Fibroblast of the aortic adventitia (primary cell): ENCODE data around the gene LTBP1. TPM values are rescaled to one million over a fixed set of nuclear protein-coding genes. Genes with fewer than 3 reads are reported as not detected.
A peak's percentile ranks its signal among the peaks of the same experiment; 100 is the strongest.

Experiments used
- DNase-seq: peaks from one replicate; pipeline ENCODE4 v3.0.0-alpha.2; 2010; ENCODE audit warnings: low read depth
- H3K4me3 ChIP-seq: 2 replicates; pipeline ENCODE4 v1.5.1; 2011; ENCODE audit warnings: low read depth, mild to moderate bottlenecking, control low read depth, low read length, moderate library complexity
- total RNA-seq: library from RNA; depleted of rRNA; stranded (reverse); fragments of >200 nt; gene quantifications from 2 replicates; pipeline ENCODE4 v1.2.3, GENCODE V29; 2012; ENCODE audit warnings: low replicate concordance
- TF ChIP-seq, protein P1 (sequence below): IDR thresholded peaks from 2 replicates; pipeline ENCODE4 v1.5.1; 2011; ENCODE audit warnings: mild to moderate bottlenecking, low read length, control low read depth, inconsistent platforms; ENCODE audit not compliant: insufficient read depth

LTBP1 gene, protein sequence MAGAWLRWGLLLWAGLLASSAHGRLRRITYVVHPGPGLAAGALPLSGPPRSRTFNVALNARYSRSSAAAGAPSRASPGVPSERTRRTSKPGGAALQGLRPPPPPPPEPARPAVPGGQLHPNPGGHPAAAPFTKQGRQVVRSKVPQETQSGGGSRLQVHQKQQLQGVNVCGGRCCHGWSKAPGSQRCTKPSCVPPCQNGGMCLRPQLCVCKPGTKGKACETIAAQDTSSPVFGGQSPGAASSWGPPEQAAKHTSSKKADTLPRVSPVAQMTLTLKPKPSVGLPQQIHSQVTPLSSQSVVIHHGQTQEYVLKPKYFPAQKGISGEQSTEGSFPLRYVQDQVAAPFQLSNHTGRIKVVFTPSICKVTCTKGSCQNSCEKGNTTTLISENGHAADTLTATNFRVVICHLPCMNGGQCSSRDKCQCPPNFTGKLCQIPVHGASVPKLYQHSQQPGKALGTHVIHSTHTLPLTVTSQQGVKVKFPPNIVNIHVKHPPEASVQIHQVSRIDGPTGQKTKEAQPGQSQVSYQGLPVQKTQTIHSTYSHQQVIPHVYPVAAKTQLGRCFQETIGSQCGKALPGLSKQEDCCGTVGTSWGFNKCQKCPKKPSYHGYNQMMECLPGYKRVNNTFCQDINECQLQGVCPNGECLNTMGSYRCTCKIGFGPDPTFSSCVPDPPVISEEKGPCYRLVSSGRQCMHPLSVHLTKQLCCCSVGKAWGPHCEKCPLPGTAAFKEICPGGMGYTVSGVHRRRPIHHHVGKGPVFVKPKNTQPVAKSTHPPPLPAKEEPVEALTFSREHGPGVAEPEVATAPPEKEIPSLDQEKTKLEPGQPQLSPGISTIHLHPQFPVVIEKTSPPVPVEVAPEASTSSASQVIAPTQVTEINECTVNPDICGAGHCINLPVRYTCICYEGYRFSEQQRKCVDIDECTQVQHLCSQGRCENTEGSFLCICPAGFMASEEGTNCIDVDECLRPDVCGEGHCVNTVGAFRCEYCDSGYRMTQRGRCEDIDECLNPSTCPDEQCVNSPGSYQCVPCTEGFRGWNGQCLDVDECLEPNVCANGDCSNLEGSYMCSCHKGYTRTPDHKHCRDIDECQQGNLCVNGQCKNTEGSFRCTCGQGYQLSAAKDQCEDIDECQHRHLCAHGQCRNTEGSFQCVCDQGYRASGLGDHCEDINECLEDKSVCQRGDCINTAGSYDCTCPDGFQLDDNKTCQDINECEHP (N-terminal part only)
- 90.7 and 947 TPM in 2 replicates for total RNA-seq

DNA sequence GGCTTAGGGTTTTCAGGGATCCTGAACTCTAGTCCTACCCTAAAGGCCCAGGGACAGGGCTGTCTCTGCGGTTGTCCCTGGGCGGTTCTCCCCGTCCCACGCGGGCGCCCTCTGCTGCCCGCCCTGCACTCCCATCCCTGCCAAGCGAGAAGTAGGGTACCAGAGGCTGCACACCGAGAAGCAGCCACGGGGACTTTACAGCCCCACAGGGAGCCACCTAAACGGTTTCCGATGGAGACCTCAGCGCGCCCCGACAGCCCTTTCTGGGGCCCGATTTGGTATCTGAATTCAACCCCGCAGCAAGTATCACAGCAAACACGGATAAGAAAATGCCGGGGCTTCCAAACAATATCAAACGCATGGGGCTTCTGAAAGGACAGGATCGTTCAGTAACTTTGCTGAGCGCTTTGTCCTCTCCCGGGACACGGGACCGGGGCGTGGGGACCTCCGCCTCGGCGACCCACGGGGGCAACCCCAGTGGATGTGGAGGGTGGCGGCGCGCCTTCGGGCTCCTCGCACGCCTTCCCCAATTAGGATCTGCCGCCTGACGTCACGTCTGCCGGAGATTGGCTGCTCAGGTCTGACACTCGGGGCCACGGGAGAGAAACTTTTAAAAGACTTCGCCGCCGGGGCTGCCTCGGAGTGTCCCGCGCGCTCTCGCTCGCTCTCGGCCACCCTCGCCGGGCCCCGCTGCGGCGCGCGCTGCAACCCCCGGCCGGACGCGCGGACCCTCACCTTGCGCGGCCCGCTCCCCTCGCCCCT lies at the start of gene LTBP1:
LTBP1 (plus strand) TSS at position 640 of the 762 bp plus-strand sequence. CDS start 372 bp downstream, outside the sequence.
- peak; percentile 65 for DNase-seq
- TF ChIP-seq, protein P1, sequence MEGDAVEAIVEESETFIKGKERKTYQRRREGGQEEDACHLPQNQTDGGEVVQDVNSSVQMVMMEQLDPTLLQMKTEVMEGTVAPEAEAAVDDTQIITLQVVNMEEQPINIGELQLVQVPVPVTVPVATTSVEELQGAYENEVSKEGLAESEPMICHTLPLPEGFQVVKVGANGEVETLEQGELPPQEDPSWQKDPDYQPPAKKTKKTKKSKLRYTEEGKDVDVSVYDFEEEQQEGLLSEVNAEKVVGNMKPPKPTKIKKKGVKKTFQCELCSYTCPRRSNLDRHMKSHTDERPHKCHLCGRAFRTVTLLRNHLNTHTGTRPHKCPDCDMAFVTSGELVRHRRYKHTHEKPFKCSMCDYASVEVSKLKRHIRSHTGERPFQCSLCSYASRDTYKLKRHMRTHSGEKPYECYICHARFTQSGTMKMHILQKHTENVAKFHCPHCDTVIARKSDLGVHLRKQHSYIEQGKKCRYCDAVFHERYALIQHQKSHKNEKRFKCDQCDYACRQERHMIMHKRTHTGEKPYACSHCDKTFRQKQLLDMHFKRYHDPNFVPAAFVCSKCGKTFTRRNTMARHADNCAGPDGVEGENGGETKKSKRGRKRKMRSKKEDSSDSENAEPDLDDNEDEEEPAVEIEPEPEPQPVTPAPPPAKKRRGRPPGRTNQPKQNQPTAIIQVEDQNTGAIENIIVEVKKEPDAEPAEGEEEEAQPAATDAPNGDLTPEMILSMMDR: peak; percentile 86
- peak within 1 kb of the TSS; percentile 78 for H3K4me3 ChIP-seq

GRCh38 chr2:32900246-32900973 lies 46.3 kb upstream of the LTBP1 start:
- DNase-seq: no peak
- TF ChIP-seq, protein P1: no peak
- H3K4me3 ChIP-seq: no peak overlapping the region

- no peak for DNase-seq
- no peak overlapping the region for H3K4me3 ChIP-seq
- TF ChIP-seq, protein P1: no peak
Observed at GRCh38 chr2:32901313-32901712, 45.4 kb upstream of the LTBP1 start.

DNA sequence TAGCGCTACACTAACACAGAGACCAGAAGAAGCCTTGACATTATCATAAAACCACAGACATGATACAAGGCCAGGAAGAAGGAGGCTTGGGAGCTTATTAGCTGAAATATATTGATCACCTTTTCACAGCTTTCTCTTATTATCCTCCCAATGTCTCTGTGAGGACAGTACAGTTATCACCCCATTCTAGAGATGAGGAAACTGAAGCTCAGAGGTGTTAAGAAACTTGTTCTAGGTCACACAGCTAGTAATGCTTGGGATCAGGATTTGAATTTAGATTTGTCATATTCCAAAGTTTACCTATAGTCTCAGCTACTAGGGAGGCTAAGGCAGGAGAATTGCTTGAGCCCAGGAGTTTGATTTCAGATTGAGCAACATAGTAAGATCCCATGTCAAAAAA lies 44.6 kb upstream of the LTBP1 start:
- DNase-seq: no peak
- no peak overlapping the region for H3K4me3 ChIP-seq
- TF ChIP-seq, protein P1: no peak

GRCh38 chr2:32902986-32903385 lies 43.8 kb upstream of the LTBP1 start:
- H3K4me3 ChIP-seq: no peak overlapping the region
- TF ChIP-seq, protein P1: no peak
- DNase-seq: no peak
